Measurements from ENCODE around the gene RPS6KA2.

RPS6KA2 gene

DNA sequence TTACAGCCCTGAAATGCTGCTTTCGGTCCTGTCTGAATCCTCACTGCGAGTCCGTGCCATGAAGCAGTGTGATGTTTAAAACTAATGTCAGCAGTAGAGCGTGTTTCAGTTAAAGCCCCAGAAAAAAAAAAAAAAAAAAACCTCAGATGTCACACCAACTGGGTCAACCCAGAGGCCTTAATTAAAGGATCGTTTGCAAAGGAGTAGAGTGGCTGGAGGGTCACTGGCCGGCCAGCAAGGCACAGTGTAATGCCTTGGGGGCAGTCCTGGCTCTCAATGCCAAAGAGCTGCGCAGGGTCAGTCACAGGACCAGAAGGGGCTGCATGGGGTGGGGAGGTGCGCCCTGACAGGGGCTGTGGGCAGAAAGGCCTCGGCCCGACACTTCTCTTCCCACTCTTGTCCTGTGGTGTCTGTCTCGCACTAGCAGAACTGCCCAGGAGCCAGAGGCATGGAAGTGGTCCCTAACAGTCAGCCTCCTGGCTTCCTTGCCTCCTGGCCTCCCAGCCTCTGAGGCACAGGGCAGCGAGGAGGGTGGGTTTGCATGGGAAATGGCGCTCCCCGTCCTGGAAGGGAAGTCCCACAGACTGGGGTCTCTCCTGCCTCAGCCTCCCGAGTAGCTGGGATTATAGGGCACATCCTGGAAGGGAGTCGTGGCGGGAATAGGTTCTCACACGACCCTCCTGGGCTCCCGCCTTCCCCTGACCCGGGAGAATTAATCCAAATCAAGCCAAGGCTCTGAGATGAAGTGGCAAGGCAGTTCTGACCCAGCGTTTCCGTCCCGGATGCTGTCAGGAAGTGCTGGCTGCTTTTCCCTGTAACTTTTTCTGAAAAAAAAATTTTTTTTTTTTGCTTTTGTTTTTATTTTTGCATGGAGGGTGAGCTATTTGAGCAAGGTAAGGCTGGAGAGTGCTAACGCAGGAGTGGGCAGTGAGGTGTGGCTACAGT lies 190.6 kb downstream of the RPS6KA2 start:
- Histone ChIP-seq H3K36me3 (replicated peaks) (no peaks in the 10 kb centered on the region), H3K27me3 (replicated peaks) (no peaks in the 10 kb centered on the region), H3K27ac (no peak overlapping the region), H3K4me3 (ENCODE audit: low read depth, low read length) (no peak overlapping the region)
- in situ Hi-C loops (cut with HindIII; ENCODE audit: low pct_ligation_motif_present, low sequenced_read_pairs): no loop called here
- TF ChIP-seq, protein P1, sequence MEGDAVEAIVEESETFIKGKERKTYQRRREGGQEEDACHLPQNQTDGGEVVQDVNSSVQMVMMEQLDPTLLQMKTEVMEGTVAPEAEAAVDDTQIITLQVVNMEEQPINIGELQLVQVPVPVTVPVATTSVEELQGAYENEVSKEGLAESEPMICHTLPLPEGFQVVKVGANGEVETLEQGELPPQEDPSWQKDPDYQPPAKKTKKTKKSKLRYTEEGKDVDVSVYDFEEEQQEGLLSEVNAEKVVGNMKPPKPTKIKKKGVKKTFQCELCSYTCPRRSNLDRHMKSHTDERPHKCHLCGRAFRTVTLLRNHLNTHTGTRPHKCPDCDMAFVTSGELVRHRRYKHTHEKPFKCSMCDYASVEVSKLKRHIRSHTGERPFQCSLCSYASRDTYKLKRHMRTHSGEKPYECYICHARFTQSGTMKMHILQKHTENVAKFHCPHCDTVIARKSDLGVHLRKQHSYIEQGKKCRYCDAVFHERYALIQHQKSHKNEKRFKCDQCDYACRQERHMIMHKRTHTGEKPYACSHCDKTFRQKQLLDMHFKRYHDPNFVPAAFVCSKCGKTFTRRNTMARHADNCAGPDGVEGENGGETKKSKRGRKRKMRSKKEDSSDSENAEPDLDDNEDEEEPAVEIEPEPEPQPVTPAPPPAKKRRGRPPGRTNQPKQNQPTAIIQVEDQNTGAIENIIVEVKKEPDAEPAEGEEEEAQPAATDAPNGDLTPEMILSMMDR (IDR thresholded peaks at IDR 0.05; ENCODE audit: low read depth, low read length, missing control alignments): no peak
- no peak for DNase-seq

DNA sequence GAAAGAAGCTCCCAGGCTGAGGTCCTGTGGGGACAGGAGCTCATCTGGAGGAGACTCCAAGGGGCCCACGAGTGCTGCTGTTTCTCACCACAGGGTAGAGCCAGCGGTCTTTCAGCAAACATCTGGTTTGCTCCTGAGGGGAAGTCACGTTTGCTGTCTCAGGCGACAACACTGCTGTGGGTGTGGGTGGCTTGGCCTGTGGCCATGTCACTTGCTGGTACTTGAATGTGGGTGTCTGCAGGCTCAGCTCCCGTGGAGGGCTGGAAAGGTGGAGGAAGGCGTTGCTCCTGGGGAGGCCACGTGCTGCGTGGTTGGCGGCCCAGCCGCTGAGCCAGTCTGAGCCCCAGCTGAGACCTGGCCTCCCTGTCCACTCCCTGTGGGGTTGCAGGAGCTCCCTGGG lies 191.5 kb downstream of the RPS6KA2 start:
- Histone ChIP-seq H3K4me3 (ENCODE audit: low read depth, low read length) (no peak overlapping the region), H3K27ac (no peak overlapping the region), H3K36me3 (replicated peaks) (no peaks in the 10 kb centered on the region), H3K27me3 (replicated peaks) (no peaks in the 10 kb centered on the region)
- TF ChIP-seq, protein P1 (IDR thresholded peaks at IDR 0.05; ENCODE audit: low read depth, low read length, missing control alignments): peak; percentile 40
- DNase-seq: no peak
- in situ Hi-C loops (cut with HindIII; ENCODE audit: low pct_ligation_motif_present, low sequenced_read_pairs): no loop called here

DNA sequence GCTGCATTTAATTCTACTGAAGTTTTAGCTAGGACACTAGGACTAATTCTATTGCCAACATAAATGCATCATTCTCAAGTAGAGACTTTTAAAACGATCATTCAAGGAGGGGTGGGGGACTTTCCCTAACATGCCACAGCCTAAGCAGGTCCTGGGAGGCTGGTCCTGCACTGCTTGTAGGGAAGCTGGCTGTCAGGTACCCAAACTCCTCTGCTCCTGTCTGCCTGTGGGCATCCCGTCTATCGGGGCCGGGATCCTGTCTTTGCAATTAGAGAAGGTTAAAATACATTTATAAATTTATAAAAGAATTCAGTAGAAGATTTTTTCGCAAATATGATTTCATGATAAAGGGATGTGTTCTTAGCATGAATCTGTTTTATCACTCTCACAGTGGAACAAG lies 192.7 kb downstream of the RPS6KA2 start:
- TF ChIP-seq, protein P1 (IDR thresholded peaks at IDR 0.05; ENCODE audit: low read depth, low read length, missing control alignments): no peak
- H3K36me3 ChIP-seq (replicated peaks): no peaks in the 10 kb centered on the region
- no peak overlapping the region for H3K4me3 ChIP-seq (ENCODE audit: low read depth, low read length)
- in situ Hi-C loops (cut with HindIII; ENCODE audit: low pct_ligation_motif_present, low sequenced_read_pairs): no loop called here
- no peaks in the 10 kb centered on the region for H3K27me3 ChIP-seq (replicated peaks)
- DNase-seq: no peak
- H3K27ac ChIP-seq: no peak overlapping the region

DNA sequence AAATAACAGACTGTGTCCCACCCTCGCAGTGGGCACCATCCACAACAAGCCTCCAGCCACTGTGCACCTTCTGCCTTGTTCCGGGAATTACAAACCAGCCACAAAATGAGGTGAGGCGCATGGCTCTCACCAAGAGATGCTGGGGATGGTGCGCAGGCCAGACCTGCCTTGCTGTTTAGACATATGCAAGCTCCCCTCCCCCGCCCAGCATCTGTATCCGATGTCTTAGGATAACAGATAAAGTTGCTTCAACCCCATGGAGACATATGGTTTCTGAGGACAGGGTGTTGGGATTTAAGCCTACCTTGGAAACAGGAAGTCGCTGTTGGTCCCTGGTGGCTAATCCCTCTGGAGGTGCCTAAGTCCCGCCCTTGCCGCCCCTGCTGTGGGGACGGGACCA lies 194.0 kb downstream of the RPS6KA2 start:
- no peaks in the 10 kb centered on the region for H3K27me3 ChIP-seq (replicated peaks)
- H3K4me3 ChIP-seq (ENCODE audit: low read depth, low read length): no peak overlapping the region
- H3K36me3 ChIP-seq (replicated peaks): no peaks in the 10 kb centered on the region
- H3K27ac ChIP-seq: no peak overlapping the region
- in situ Hi-C loops (cut with HindIII; ENCODE audit: low pct_ligation_motif_present, low sequenced_read_pairs): no loop called here
- TF ChIP-seq, protein P1 (IDR thresholded peaks at IDR 0.05; ENCODE audit: low read depth, low read length, missing control alignments): no peak
- DNase-seq: no peak

DNA sequence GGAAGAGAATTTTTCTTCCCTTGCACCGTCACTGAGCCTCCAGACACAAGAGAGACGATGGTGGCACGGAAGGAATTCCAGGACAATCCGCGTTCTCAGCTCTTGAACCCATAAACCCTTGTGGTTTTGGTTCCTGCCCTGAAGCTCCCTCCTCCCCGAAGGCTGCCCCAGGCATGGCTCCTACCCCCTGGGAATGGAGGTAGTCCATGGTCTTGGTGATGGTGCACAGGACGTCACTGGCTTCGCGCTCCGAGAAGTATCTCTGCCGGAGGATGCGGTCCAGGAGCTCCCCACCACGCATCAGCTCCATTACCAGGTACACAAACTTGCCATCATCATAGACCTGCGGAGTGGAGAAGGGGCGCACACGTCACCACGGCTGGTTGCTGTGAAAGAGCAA lies 196.8 kb downstream of the RPS6KA2 start:
- TF ChIP-seq, protein P1 (IDR thresholded peaks at IDR 0.05; ENCODE audit: low read depth, low read length, missing control alignments): no peak
- no peak overlapping the region for H3K27ac ChIP-seq
- DNase-seq: no peak
- no peaks in the 10 kb centered on the region for H3K27me3 ChIP-seq (replicated peaks)
- no peak overlapping the region for H3K4me3 ChIP-seq (ENCODE audit: low read depth, low read length)
- no peaks in the 10 kb centered on the region for H3K36me3 ChIP-seq (replicated peaks)
- in situ Hi-C loops (cut with HindIII; ENCODE audit: low pct_ligation_motif_present, low sequenced_read_pairs): no loop called here

All from brain microvascular endothelial cell (primary cell).